ENCODE data around the gene BAAT.

GRCh38 chr9:101324245-101324804 lies 60.5 kb downstream of the BAAT start:
- TF ChIP-seq, protein P1, sequence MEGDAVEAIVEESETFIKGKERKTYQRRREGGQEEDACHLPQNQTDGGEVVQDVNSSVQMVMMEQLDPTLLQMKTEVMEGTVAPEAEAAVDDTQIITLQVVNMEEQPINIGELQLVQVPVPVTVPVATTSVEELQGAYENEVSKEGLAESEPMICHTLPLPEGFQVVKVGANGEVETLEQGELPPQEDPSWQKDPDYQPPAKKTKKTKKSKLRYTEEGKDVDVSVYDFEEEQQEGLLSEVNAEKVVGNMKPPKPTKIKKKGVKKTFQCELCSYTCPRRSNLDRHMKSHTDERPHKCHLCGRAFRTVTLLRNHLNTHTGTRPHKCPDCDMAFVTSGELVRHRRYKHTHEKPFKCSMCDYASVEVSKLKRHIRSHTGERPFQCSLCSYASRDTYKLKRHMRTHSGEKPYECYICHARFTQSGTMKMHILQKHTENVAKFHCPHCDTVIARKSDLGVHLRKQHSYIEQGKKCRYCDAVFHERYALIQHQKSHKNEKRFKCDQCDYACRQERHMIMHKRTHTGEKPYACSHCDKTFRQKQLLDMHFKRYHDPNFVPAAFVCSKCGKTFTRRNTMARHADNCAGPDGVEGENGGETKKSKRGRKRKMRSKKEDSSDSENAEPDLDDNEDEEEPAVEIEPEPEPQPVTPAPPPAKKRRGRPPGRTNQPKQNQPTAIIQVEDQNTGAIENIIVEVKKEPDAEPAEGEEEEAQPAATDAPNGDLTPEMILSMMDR (IDR thresholded peaks at IDR 0.05): no peak
- no peak for TF ChIP-seq POLR2A (IDR thresholded peaks at IDR 0.05)
